Stomach (tissue), 4 donors: ENCODE results near the gene ZFYVE26.

ENCODE experiments used
- POLR2A ChIP-seq, 4 donors: fragments of 450-650 bp; IDR thresholded peaks; one replicate each; pipeline ENCODE4 v1.6.1; 2016; ENCODE audit warnings: antibody characterized with exemption in 4 of 4, control low read depth in 2 of 4, mild to moderate bottlenecking in 1 of 4, moderate library complexity in 1 of 4
- TF ChIP-seq, protein P1 (sequence below), 7 experiments: fragments of 450-650 bp in 4 of 7; fragments of 200-600 bp in 3 of 7; sonication (generic) in 3 of 7; IDR thresholded peaks; one replicate each; pipeline ENCODE4 v1.5.1; 2016 to 2019; ENCODE audit warnings: antibody characterized with exemption in 7 of 7, control low read depth in 2 of 7, mild to moderate bottlenecking in 1 of 7

DNA sequence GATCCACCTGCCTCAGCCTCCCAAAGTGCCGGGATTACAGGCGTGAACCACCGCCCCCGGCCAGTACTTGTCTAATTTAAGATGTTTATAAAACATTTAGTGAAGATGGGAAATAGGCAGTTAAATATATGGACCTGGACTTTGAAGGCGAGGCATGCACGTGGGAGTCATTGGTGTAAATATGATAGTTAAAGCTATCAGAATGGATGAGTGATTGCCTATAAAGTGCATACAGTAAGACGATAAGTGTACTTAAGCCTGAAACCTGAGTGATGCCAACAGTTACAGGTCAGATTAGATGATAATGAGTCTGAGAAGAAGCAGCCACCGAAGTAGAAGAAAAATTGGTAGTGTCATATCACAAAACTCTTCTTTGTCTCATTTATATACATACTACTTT is 14.7 kb upstream of the ZFYVE26 start:
- TF ChIP-seq, protein P1, sequence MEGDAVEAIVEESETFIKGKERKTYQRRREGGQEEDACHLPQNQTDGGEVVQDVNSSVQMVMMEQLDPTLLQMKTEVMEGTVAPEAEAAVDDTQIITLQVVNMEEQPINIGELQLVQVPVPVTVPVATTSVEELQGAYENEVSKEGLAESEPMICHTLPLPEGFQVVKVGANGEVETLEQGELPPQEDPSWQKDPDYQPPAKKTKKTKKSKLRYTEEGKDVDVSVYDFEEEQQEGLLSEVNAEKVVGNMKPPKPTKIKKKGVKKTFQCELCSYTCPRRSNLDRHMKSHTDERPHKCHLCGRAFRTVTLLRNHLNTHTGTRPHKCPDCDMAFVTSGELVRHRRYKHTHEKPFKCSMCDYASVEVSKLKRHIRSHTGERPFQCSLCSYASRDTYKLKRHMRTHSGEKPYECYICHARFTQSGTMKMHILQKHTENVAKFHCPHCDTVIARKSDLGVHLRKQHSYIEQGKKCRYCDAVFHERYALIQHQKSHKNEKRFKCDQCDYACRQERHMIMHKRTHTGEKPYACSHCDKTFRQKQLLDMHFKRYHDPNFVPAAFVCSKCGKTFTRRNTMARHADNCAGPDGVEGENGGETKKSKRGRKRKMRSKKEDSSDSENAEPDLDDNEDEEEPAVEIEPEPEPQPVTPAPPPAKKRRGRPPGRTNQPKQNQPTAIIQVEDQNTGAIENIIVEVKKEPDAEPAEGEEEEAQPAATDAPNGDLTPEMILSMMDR (IDR thresholded peaks at IDR 0.05) = no peak
- no peak for TF ChIP-seq POLR2A (IDR thresholded peaks at IDR 0.05)
